ENCODE results near the gene CASD1.

DNA sequence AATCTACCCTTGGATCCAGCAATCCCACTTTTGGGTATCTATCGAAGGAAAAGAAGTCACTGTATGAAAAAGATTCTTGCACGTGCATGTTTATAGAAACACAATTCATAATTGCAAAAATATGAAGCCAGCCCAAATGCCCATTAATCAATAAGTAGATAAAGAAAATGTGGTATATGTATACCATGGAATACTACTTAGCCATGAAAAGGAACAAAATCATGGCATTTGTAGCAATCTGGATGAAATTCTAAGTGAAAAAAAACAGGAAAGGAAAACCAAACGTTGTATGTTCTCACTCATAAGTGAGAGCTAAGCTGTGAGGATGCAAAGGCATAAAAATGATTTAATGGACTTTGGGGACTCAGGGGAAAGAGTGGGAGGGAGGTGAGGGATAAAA is 18.2 kb upstream of the CASD1 start:
- TF ChIP-seq, protein P1, sequence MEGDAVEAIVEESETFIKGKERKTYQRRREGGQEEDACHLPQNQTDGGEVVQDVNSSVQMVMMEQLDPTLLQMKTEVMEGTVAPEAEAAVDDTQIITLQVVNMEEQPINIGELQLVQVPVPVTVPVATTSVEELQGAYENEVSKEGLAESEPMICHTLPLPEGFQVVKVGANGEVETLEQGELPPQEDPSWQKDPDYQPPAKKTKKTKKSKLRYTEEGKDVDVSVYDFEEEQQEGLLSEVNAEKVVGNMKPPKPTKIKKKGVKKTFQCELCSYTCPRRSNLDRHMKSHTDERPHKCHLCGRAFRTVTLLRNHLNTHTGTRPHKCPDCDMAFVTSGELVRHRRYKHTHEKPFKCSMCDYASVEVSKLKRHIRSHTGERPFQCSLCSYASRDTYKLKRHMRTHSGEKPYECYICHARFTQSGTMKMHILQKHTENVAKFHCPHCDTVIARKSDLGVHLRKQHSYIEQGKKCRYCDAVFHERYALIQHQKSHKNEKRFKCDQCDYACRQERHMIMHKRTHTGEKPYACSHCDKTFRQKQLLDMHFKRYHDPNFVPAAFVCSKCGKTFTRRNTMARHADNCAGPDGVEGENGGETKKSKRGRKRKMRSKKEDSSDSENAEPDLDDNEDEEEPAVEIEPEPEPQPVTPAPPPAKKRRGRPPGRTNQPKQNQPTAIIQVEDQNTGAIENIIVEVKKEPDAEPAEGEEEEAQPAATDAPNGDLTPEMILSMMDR (IDR thresholded peaks at IDR 0.05), result no peak
- TF ChIP-seq POLR2A (IDR thresholded peaks at IDR 0.05), result no peak

Data from Peyer's patch (tissue), 4 donors.